Esophagus squamous epithelium (tissue), 5 donors: ENCODE results near the gene ATN1. TPM values are rescaled to one million over a fixed set of nuclear protein-coding genes. Genes with fewer than 3 reads are reported as not detected.

ENCODE experiments used
- DNase-seq: peaks from one replicate; lab custom pipeline; 2025; lab: John Stamatoyannopoulos, UW
- H3K27ac ChIP-seq, 4 donors: fragments of 200-600 bp; sonication (generic); one replicate each; pipeline ENCODE4 v1.5.1; 2016 to 2019; ENCODE audit warnings: mild to moderate bottlenecking in 1 of 4
- H3K27me3 ChIP-seq, 4 donors: fragments of 200-600 bp; sonication (generic); 1 replicate in 3 of 4; 2 replicates in 1 of 4; pipeline versions ENCODE4 v1.5.1 to v1.6.0; 2017 to 2021; ENCODE audit warnings: antibody characterized with exemption in 1 of 4
- H3K36me3 ChIP-seq, 3 donors: fragments of 200-600 bp; sonication (generic); one replicate each; pipeline ENCODE4 v1.5.1; 2016 to 2019
- H3K4me1 ChIP-seq, 3 donors: fragments of 200-600 bp; sonication (generic); one replicate each; pipeline ENCODE4 v1.5.1; 2017 to 2019
- H3K4me3 ChIP-seq, 4 donors: fragments of 200-600 bp; sonication (generic); 1 replicate in 3 of 4; 2 replicates in 1 of 4; pipeline ENCODE4 v1.5.1; 2016 to 2019; ENCODE audit warnings: mild to moderate bottlenecking in 2 of 4, moderate library complexity in 1 of 4
- H3K9me3 ChIP-seq, 3 donors: fragments of 200-600 bp; sonication (generic); one replicate each; pipeline ENCODE4 v1.5.1; 2016 to 2019
- POLR2A ChIP-seq, 4 donors: fragments of 450-650 bp; IDR thresholded peaks; one replicate each; pipeline ENCODE4 v1.6.1; 2017; ENCODE audit warnings: antibody characterized with exemption in 4 of 4, mild to moderate bottlenecking in 4 of 4, moderate library complexity in 3 of 4
- WGBS, 2 donors: methylation state at CpG; one replicate each; pipeline ENCODE4 v1.1.5; 2018; 5-methylcytosine and 5-hydroxymethylcytosine counted together
- intact Hi-C: fragments of 100-400 bp; cut with DNase I; formaldehyde crosslinking; loops from one replicate; pipeline ENCODE4 v1.15.0; 2022
- total RNA-seq, 4 donors: library from RNA; depleted of rRNA; stranded (reverse); fragments of >200 nt; gene quantifications; one replicate each; pipeline ENCODE4 v1.1.0, GENCODE V29; 2016
- TF ChIP-seq, protein P1 (sequence below), 6 experiments: fragments of 450-650 bp in 4 of 6; fragments of 200-600 bp in 2 of 6; sonication (generic) in 2 of 6; IDR thresholded peaks; one replicate each; pipeline ENCODE4 v1.5.1; 2016 to 2019; ENCODE audit warnings: antibody characterized with exemption in 6 of 6, mild to moderate bottlenecking in 4 of 6, moderate library complexity in 4 of 6
- donor health status: DM: yes; HTN: yes; CAD: no.

Gene ATN1
- total RNA-seq, 4 donors from 2014 or later = 12.2 to 28.8 (median 22.2) TPM

DNA sequence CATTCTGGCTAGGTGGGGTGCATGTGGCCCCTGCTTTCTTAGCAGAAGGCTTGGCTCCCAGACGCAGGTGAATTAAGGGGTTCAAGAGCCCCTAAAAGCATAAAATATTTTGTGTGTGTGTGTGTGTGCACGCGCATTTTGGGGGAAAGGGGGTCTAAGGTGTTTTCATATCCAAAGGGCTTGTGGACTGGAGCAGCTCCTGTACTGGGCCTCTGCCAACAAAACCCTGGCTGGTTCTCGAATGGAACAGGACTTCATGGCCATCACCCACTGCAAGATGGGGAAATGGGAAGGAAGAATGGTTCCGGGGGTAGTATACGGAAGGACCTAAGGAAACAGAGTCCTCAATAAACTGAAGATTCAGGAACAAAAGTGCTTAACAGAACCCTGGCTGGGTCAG lies 3.9 kb upstream of the ATN1 start:
- intact Hi-C loops = loop anchor here (10.0 kb wide), 1 partner anchor 49 kb away; the partner anchor contains the start of gene SPSB2
- peak overlapping the region; percentile 91 to 99 (median 98) for H3K27ac ChIP-seq
- WGBS, 2 donors = 23 to 40% methylated on average over 5 to 6 of the region's 6 CpGs
- H3K36me3 ChIP-seq = peaks cover 0 to 23% (median 0%) of the 10 kb centered on the region in 3 donors
- no peaks in the 10 kb centered on the region for H3K27me3 ChIP-seq
- H3K4me1 ChIP-seq = peaks cover 31 to 44% (median 35%) of the 10 kb centered on the region in 3 donors
- no peak for DNase-seq
- no peak overlapping the region for H3K4me3 ChIP-seq
- TF ChIP-seq, protein P1, sequence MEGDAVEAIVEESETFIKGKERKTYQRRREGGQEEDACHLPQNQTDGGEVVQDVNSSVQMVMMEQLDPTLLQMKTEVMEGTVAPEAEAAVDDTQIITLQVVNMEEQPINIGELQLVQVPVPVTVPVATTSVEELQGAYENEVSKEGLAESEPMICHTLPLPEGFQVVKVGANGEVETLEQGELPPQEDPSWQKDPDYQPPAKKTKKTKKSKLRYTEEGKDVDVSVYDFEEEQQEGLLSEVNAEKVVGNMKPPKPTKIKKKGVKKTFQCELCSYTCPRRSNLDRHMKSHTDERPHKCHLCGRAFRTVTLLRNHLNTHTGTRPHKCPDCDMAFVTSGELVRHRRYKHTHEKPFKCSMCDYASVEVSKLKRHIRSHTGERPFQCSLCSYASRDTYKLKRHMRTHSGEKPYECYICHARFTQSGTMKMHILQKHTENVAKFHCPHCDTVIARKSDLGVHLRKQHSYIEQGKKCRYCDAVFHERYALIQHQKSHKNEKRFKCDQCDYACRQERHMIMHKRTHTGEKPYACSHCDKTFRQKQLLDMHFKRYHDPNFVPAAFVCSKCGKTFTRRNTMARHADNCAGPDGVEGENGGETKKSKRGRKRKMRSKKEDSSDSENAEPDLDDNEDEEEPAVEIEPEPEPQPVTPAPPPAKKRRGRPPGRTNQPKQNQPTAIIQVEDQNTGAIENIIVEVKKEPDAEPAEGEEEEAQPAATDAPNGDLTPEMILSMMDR (IDR thresholded peaks at IDR 0.05) = no peak
- TF ChIP-seq POLR2A (IDR thresholded peaks at IDR 0.05) = no peak
- no peaks in the 10 kb centered on the region for H3K9me3 ChIP-seq

DNA sequence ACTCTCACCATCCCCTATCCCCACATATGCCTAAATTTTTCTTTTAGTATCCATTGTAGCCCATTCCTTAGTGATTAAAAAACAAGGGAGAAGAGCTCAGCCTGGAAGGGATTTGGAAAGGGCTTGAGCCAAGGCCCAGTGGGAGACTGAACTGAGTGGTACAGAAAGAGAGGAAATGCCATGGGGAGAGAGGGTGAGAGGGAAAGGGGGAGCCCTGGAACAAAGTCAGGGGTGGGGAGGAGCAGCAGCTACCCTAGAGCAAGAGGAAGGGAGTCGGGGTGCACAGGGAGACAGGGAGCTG lies 2.6 kb upstream of the ATN1 start:
- Histone ChIP-seq H3K4me3 (peak overlapping the region in 3 of 4 donors; percentile 80 to 96 (median 87)), H3K4me1 (peaks cover 42 to 58% (median 48%) of the 10 kb centered on the region in 3 donors), H3K9me3 (no peaks in the 10 kb centered on the region), H3K36me3 (peaks cover 0 to 15% (median 0%) of the 10 kb centered on the region in 3 donors), H3K27me3 (no peaks in the 10 kb centered on the region), H3K27ac (peak overlapping the region; percentile 91 to 99 (median 98))
- no peak for DNase-seq
- intact Hi-C loops = loop anchor here (10.0 kb wide), 1 partner anchor 50 kb away; the partner anchor contains the start of gene SPSB2
- TF ChIP-seq, protein P1 (IDR thresholded peaks at IDR 0.05) = no peak
- no peak for TF ChIP-seq POLR2A (IDR thresholded peaks at IDR 0.05)
- WGBS, 2 donors = 6 to 20% methylated on average over 1 of the region's 1 CpG

DNA sequence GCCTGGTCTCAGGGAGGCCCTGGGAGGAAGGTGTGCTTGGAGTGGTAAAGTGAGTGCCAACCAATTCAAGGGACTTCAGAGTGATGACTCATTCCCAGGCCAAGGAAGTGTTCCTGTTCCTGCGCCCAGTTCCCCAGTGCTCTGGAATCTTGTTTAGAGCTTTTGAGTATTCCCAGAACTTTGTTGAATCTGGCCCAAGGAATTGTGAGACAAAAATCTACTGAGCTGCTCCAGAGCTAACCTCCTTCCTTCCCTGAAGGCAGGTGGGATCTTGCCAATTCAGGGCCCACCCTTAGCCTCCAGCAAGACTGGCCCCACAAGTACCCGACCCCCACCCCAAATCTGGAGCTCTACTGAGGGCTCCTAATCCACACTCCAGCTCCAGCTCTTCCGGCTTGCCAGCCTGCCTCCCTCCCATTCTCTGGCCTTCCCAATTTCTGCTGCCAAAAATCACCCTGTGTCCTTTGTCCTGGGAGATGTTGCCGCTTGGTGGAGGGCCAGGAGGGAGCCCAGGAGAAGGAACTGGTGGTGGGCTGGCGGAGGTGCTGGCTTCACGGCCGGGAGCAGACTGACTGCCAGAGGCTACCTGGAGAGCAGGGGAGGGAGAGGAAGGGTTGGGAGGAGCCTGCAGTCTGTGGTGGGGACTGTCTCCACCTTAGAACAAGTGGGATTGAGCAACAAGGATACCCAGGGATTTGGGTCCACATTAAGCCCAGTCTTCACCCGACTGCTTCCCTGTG lies 2.0 kb upstream of the ATN1 start:
- 12 to 30% methylated on average over 3 to 4 of the region's 8 CpGs for WGBS, 2 donors
- Histone ChIP-seq H3K4me3 (peak overlapping the region; percentile 10 to 96 (median 84)), H3K27ac (peak overlapping the region; percentile 91 to 99 (median 98)), H3K36me3 (peaks cover 0 to 15% (median 0%) of the 10 kb centered on the region in 3 donors), H3K27me3 (no peaks in the 10 kb centered on the region), H3K9me3 (no peaks in the 10 kb centered on the region), H3K4me1 (peaks cover 47 to 63% (median 52%) of the 10 kb centered on the region in 3 donors)
- peak in 1 of 4 donors; percentile 19 for TF ChIP-seq POLR2A (IDR thresholded peaks at IDR 0.05)
- TF ChIP-seq, protein P1 (IDR thresholded peaks at IDR 0.05) = peak in 1 of 6 experiments; percentile 6
- intact Hi-C loops = loop anchor here (10.0 kb wide), 1 partner anchor 51 kb away; the partner anchor contains the start of gene SPSB2
- DNase-seq = no peak

DNA sequence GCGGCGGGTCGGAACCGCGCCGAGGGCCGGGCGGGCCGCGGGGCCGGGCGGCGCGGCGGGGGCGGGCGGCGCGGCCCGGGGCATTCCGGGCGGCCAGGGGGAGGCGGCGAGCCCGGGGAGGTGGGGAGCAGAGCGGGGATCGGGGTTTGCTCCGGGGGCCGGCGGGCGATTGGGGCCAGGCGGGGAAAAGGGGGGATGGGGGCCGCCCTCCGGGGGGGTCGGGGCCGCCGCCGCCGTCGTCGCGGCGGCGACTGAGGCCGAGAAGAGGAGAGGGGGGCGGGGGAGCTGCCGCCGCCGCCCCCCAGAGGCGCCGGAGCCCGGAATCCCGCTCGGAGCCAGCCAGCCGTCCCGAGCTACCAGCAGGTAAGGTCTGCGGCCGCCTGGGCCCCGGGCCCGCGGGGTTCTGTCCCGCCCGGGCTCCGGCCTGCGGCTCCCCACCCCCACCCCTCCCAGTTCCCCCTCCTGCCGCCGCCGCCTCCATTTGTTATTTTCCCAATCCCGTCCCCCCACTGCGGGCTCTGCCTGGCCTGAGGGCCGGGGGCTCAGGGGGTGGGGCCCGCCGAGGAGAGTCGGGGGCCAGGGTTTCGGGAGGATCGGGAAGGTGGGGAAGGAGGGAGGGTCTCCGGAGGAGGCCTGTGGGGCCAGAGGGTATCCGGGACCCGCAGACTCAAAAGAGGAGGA lies 403 bp downstream of the ATN1 start:
- H3K4me1 ChIP-seq = peaks cover 56 to 88% (median 60%) of the 10 kb centered on the region in 3 donors
- no peak for DNase-seq
- 0% methylated on average over 3 to 6 of the region's 79 CpGs for WGBS, 2 donors
- TF ChIP-seq, protein P1 (IDR thresholded peaks at IDR 0.05) = no peak
- no peak for TF ChIP-seq POLR2A (IDR thresholded peaks at IDR 0.05)
- H3K9me3 ChIP-seq = no peaks in the 10 kb centered on the region
- no peaks in the 10 kb centered on the region for H3K27me3 ChIP-seq
- intact Hi-C loops = loop anchor here (10.0 kb wide), 1 partner anchor 53 kb away; the partner anchor contains the start of gene SPSB2
- peak overlapping the region; percentile 80 to 96 (median 84) for H3K4me3 ChIP-seq
- peak overlapping the region; percentile 91 to 99 (median 98) for H3K27ac ChIP-seq
- H3K36me3 ChIP-seq = peaks cover 0 to under 1% (median 0%) of the 10 kb centered on the region in 3 donors
